Measurements from ENCODE around the gene NANOS2.

Gene NANOS2

DNA sequence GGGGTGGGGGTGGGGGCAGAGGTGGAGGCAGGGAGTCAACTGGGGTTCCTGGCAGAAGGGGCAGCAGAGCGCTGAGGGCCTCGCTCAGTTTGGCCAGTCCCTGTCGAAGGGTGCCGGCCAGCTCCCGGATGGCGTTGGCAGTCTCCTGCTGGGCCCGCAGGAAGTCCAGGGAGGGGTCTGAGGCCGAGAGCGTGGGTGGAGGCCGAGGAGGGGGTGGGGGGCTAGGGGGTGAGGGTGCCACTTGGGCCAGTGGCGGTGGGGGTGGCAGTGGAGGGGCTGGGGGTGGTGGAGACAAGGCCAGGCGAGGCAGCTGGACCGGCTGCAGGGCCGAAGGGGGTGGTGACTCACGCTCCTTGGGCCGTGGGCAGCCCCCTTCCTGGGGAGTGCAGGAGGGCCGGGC, 23.7 kb downstream of the NANOS2 start:
- no peak for TF ChIP-seq ZFX (IDR thresholded peaks at IDR 0.05; ENCODE audit: borderline replicate concordance)
- TF ChIP-seq, protein P1, sequence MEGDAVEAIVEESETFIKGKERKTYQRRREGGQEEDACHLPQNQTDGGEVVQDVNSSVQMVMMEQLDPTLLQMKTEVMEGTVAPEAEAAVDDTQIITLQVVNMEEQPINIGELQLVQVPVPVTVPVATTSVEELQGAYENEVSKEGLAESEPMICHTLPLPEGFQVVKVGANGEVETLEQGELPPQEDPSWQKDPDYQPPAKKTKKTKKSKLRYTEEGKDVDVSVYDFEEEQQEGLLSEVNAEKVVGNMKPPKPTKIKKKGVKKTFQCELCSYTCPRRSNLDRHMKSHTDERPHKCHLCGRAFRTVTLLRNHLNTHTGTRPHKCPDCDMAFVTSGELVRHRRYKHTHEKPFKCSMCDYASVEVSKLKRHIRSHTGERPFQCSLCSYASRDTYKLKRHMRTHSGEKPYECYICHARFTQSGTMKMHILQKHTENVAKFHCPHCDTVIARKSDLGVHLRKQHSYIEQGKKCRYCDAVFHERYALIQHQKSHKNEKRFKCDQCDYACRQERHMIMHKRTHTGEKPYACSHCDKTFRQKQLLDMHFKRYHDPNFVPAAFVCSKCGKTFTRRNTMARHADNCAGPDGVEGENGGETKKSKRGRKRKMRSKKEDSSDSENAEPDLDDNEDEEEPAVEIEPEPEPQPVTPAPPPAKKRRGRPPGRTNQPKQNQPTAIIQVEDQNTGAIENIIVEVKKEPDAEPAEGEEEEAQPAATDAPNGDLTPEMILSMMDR (IDR thresholded peaks at IDR 0.05): no peak
- no peak overlapping the region for H3K27ac ChIP-seq

DNA sequence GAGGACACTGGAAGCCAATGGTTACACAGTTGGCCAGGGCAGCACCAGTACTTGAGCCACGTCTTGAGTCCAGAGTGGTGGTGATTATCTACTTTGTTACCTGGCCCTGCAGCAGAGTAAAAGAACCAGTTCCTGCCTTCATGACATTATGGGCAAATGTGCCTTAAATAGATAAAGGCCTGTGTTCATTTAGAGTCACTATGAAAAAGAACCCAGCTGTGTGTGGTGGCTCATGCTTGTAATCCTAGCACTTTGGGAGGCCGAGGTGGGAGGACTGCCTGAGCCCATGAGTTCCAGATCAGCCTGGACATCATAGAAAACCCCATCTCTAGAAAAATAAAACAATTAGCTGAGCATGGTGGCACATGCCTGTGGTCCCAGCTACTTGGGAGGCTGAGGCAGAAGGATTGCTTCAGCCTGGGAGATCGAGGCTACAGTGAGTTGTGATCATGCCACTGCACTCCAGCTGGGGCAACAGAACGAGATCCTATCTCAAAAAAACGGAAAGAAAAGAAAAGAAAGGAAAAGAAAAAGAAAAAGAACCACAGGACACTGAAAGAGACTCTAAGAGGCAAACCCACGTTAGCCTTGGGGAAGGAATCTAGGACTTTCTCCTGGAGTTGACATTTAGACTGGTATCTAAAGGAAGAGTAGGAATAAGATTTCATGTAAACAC, 25.2 kb downstream of the NANOS2 start:
- H3K27ac ChIP-seq: no peak overlapping the region; the same call in 1 of the 2 replicates

DNA sequence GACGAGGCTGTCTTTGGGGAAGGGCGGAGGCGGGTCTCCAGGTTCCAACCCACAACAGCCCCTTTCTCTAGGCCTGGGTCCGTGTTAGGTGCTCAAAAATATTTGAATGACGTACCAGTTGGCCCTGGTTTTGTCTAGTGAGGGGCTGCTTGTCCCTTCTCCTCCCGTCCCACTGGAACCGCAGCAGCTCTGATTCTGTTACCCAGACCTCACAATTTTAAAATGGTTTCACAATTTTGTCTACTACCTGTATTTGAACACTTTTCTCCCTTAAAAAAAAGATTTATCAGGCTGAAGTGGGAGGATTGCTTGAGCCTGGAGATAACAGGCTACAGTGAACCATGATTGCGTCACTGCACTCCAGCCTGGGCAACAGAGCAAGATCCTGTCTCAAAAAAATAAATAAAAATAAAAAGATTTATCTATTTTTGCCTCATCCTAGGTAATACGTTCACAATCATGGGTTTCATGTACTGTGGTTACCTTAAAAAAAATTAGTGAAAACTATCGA, 27.3 kb downstream of the NANOS2 start:
- H3K27ac ChIP-seq: peak overlapping the region; percentile 100
- TF ChIP-seq, protein P1 (IDR thresholded peaks at IDR 0.05): no peak
- TF ChIP-seq ZFX (IDR thresholded peaks at IDR 0.05; ENCODE audit: borderline replicate concordance): no peak

More for the DNA sequence above, 25.2 kb downstream of the NANOS2 start:
- TF ChIP-seq, protein P1 (IDR thresholded peaks at IDR 0.05): no peak
- TF ChIP-seq ZFX (IDR thresholded peaks at IDR 0.05; ENCODE audit: borderline replicate concordance): no peak

DNA sequence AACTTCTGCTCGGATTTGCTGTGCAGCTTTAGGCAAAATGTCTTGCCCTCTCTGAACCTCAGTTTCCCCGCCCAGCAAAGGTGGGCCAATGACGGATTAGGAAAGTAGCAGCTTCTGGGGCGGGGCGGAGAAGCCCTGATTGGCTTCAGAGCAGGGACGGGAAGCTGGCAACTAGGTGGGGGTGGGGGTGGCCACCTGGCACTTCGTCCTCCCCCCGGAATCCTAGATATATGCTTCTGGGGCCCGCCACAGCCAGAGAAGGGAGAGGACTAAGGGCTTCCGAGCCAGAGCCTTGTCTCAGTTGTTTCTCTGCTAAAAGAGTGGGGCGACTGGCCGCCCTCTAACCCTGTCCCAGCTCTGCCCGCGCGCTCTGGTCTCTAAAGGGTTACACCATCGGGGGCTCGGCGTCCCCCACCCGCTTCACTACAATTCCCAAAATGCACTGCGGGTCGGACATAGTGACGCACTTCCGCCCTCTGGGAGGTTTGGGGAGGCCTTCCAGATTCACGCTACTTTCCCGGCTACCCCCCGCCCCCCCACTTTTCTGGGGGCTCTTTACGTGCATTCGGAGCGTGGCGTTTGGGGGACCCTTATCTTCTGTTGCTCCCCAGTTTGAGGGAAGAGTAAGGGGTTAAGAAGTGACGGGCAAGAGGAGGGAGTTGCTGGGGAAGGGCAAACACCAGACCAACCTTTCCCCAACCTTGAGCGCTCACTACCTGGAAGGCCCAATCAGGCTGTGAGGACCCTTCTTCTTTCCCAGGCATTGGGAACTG, 28.0 kb downstream of the NANOS2 start:
- no peak for TF ChIP-seq ZFX (IDR thresholded peaks at IDR 0.05; ENCODE audit: borderline replicate concordance)
- TF ChIP-seq, protein P1 (IDR thresholded peaks at IDR 0.05): no peak
- H3K27ac ChIP-seq: peak overlapping the region; percentile 100

DNA sequence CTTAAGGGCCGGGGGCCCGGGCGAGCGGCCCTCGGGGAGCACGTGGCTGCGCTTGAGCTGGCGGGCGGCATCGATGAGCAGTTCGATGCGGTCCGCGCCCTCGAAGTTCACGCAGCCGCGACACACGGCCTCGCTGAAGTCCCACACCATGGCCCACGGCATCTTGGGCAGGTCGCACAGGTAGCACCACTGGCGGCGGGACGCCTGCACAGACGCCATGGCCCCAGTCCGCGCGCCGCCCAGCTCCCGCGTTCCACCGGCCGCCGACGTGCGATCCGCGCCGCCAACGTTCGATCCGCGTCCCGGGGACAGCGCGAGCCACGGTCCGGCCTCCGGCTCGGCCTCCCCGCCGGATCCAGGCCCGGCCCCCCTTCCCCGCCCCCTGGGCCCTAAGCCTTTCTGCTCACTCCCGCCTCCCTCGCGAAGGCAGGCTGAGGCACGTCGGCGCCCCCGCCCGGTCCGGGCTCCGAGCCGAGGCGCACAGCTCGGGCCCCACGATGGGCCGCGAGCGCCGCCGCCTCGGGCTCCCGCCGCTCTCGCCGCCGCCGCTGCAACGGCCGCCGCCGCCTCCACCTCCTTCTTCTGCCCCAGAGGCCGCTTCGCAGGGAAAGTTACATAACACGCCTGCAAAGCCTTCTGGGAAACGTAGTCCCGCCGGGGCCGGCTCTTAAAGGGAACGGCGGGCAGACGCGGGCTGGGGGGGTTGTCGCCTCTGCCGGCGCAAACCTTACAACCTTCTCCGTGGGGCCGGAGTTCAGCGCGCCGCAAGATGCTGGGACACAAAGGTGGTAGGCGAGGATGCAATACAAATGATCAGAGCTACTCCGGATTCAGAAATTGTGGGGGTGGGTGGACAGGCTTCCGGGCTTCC, 28.8 kb downstream of the NANOS2 start, which contains the start of gene IRF2BP1:
TSS of gene IRF2BP1 (minus strand) at position 586 of the 871 bp plus-strand sequence. CDS start at position 219, 367 bp downstream.
- TF ChIP-seq ZFX (IDR thresholded peaks at IDR 0.05; ENCODE audit: borderline replicate concordance): no peak
- TF ChIP-seq, protein P1 (IDR thresholded peaks at IDR 0.05): no peak; the same call in 1 of the 2 replicates
- H3K27ac ChIP-seq: peak within 1 kb of the TSS; percentile 100

DNA sequence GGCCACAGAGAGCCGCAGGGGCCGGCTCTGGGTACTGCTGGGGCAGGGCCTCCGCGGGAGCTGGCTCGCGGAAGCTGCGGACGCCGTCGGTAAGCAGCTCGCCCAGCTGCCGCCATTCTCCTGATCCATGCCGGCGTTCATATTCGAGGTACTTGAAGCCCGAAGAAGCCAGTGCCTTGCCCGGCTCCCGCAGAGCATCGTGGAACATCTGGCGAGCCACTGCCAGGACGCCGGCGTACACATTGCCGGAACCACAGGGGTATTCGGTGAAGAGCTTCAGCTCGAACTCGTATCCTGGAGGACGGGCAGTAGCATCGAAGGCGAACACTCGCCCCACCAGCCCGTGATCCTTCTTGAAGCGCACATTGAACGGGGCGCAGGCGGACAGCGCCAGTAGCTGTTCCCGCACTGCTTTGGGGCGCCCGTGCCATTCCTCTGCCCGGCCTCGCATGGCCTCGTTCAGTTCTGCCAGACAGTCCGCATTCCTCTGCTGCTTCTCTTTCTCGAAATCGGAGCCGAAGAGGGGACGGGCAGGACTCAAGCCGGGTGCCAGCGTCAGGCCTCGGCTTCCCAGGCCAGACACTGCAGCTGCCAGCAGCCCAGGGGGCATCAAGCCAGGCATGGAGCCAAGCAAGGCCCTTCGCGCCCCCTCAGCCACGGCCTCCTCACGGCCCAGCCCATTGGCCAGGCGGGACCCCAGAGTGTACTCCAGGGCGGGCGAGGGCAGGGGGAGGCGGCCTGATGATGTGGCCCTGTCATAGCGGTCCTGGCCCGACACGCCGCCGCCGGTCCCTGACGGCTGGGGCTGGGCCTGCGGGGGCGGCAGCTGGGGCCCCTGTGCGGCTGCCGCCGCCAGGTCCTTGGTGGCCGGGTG, 29.7 kb downstream of the NANOS2 start:
- H3K27ac ChIP-seq: peak overlapping the region; percentile 100
- TF ChIP-seq ZFX (IDR thresholded peaks at IDR 0.05; ENCODE audit: borderline replicate concordance): no peak
- TF ChIP-seq, protein P1 (IDR thresholded peaks at IDR 0.05): no peak

Measured in 22Rv1 (cell line).